GM21723 (cell line): ENCODE results near the gene DCAKD.

Experiments
- ATAC-seq: cut with Tn5 transposase; IDR thresholded peaks from one replicate; pipeline ENCODE4 v1.9.1; 2021; ENCODE audit warnings: mild to moderate bottlenecking, moderate library complexity; ENCODE audit not compliant: unreplicated experiment

DCAKD gene, protein sequence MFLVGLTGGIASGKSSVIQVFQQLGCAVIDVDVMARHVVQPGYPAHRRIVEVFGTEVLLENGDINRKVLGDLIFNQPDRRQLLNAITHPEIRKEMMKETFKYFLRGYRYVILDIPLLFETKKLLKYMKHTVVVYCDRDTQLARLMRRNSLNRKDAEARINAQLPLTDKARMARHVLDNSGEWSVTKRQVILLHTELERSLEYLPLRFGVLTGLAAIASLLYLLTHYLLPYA

DNA sequence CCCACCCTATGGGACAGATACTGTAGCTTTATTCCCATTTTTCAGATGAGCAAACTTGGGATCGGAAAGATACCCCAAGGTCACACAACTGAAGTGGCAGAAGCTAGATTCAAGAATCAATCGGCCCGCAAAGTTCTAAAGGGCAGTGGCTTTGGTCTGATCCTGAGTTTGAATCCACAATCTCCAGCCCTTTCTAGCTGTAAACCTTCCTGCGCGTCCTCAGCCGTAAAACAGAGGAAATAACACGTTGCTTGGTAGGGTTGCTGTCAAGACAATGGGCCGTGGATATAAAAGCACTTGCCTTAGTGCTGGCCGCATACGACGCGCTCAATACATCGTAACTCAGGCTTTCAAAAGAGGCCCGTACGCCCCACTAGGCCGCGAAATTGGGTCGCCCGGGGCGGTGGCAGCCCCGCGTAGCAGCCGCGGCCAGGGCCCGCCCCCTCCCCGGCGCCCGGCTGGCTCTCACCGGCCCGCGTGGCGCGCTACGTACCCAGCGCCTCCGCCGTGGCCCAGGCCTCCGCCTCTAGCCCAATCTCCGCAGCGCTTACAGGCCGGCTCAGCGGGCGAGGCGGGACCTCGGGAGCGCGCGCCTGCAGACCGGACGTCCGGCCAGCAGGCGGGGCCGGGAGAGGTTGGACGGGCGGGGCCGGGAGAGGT is at the start of gene DCAKD:
Gene DCAKD (minus strand): TSS at position 573 of the 660 bp plus-strand sequence. CDS start 16,747 bp downstream, outside the sequence.
- ATAC-seq = peak; percentile 90

DNA sequence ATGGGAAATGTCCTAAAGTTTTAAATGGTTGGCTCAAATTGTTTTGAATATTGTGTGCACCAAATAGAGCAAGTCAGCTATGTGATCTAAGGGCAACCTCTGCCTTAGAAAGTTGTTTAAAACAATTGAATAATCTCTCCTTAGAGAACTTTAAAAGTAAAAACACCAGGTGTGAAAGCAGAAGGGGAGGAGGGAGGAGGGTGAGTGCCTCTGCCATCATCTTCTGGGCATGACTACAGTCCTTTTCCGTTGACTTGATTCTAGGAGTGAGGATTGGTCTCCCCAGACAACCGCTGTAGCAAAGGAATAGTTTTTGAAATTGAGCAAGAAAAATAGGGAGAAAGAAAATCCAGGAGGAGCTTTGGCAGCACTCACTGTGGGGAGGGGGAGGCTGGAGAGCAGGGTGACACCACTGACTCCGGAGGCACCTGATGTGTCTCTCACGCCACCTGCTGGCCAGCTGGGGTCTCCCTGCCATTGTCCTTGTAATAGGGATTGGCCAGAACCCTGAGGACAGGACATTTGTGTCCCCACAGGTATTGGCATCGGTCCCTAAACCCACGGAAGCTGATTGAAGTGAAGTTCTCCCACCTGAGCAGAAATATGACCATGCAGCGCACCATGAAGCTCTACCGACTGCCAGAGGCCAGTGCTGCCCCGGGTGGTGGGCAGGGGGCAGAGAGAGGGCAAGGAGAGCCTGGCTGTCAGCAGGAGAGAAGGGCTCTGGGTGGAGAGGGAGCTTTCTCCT is 47.6 kb upstream of the DCAKD start:
- no peak for ATAC-seq

GRCh38 chr17:45098081-45098868 is 46.8 kb upstream of the DCAKD start:
- ATAC-seq = no peak

- ATAC-seq = no peak
Measured at GRCh38 chr17:45096926-45097325, 45.5 kb upstream of the DCAKD start.

- ATAC-seq = no peak
Measured at GRCh38 chr17:45096141-45096540, 44.7 kb upstream of the DCAKD start.

DNA sequence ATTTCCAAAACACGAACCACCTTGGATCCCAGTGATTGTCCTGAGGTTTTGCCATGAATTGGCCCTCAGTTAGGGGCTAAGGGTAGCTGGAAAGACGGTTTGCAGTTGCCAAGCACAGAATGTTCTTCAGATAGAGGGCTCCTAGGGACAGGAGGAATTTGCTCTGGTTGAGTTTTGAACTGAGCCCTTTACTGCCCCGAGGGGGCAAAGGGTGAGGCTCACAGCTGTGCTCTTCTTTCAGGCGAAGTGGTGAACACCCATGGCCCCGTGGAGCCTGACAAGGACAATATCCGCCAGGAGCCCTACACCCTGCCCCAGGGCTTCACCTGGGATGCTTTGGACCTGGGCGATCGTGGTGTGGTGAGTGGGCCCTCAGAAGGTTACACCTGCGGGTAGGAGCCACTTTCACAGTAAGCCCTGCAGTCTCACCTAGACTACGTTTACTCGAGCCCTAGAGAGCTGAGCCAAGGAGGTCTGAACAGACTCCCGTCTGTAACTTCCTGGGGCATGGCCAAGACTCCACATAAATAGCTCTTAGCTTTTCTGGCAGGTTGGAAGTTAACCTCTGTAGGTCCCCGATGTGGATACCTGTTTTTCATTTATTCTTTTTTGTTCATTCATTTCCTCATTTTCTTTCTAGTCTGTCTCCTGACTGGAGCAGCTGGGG is 42.1 kb upstream of the DCAKD start:
- no peak for ATAC-seq

DNA sequence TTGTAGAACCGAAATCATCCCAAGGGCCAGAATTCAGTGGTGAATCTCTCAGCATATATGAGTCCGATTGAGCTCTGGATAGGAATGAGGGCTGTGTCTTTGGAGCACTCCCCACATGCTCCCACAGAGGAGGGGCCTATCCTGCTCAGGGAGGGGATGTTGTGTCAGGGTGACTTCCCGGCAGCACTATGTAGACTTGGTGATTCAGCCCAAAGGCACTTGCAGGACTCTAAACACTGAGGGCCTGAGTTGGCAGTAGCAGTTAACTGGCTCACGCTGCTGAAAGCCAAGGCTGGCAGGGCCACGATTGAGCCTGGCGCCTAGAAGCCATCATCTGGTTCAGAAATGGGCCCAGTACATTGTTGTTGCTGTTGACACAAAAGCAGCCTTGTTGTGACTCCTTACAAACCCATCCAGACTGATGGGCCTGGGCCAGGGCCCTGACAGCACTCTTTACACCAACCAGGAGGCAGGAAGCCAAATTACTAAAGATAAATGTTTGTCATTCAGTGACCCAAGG is 41.5 kb upstream of the DCAKD start:
- no peak for ATAC-seq

- ATAC-seq = no peak
Measured at GRCh38 chr17:45091778-45092425, 40.5 kb upstream of the DCAKD start.

DNA sequence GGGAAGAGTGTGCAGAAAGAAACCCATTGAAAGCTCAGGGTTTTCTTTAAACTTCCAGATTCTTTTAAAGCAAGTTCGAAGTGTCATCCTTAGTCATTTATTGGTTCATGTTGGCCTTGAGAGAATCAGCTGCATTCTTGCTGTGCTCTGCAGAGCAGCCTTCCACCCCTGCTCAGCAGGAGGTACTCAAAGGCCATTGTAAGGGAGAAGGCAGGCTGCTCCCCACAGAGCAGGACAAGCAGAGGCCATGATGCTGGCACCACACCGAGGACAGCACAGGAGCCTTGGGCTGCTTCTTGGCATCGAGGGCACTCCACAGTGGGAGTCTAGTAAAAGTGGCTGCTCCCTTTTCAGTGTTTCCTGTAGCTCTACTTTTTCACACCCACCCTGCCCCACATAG is 39.3 kb upstream of the DCAKD start:
- ATAC-seq = no peak

DNA sequence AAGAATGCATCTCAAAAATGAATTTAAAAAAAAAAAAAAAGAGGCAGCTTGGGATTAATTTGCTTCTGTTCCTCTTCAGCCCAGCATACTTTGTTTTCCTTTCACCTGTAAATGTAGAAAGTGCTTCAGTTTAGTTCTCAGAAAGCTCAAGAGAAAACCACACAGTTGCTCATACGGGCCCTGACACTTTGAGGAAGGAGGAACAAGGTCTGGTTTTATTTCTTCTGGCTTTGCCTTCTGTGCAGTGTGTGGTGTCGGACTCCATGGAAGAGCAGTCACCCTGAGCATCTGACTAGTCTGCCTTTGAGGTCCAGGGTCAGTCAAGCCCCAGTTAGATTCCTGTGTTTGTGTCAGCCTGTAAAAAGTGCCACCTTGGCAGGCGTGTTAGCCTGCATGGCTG is 37.3 kb upstream of the DCAKD start:
- ATAC-seq = no peak

GRCh38 chr17:45087978-45088377 is 36.5 kb upstream of the DCAKD start:
- ATAC-seq = no peak

DNA sequence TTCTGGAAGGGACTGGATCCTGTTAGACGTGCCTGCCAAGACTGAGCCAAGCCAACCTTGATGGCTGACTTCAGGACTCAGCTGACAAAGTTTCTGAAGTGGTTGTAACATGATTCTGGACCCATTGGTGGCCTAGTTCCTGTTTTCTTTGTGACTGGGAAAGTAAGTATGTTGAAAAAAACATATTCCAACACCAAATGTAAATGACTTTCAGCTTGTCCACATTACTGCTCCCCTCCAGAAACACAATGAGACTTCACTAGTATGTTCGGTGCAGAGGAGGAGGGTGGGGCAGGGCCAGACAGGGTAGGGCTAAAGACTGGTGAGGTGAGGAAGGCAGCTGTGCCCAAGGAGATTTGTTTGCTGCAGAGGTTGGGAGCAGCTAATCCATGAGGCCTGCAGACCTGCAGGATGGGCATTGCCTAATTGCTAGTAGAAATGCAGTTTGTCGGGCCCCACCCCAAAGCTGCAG is 36.1 kb upstream of the DCAKD start:
- ATAC-seq = no peak

DNA sequence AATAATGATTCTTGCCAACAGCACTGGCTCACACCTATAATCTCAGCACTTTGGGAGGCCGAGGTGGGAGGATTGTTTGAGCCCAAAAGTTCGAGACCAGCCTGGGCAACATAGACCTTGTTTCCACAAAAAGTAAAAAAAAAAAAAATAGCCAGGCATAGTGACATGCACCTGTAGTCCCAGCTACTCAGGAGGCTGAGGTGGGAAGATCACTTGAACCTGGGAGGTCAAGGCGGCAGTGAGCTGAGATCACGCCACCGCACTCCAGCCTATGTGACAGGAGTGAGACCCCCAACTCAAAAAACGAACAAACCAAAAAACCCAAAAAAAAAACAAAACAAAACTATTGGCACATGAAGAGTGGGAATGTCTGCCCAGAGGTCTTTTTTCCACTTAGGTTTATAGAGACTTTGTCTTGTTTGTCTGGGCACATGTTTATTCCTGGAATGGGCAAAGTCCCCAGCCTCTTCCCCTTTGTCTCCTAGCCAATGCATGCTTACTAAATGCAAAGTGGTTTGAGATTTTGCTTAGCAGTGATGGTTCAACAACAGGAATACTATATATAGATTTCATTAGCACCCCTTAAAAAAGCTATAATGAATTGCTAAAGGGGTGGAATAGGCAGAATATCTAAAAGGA is 35.6 kb upstream of the DCAKD start:
- no peak for ATAC-seq

- ATAC-seq = no peak
Measured at GRCh38 chr17:45086391-45086790, 35.0 kb upstream of the DCAKD start.

GRCh38 chr17:45081047-45081703 is 29.7 kb upstream of the DCAKD start:
- ATAC-seq = no peak

- ATAC-seq = no peak
Measured at GRCh38 chr17:45077643-45078042, 26.2 kb upstream of the DCAKD start.

DNA sequence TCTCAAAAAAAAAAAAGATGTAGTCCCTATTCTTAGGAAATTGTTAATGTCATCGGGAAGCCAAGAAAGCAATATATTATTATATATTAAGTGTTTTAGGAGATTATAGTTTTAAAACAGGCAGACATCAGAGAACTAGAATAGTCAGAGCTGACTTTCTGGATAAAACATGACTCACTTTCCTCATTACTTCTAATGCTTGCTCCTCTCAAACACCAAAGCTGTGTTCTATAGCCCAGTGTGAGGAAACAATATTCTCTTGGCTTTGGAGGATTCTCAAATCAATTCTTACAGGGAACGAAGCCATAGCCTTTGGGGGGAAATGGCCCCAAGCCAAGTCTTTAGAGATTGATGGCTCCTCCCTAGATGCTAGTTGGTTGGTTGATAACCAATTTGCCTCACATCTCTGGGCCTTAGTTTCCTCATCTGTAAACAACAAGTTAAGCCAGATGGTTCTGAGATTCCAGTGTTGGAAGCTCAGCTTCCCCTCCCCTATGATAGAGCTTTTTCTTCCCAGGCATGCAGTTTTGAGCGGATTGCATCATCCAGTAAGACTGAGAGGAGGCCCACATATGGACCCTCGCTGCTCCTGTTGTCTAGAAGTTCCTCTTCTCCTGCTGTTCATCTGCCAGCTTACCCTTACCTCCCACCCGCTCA is 22.1 kb upstream of the DCAKD start:
- no peak for ATAC-seq

- ATAC-seq = no peak
Measured at GRCh38 chr17:45070809-45071208, 19.4 kb upstream of the DCAKD start.
